WERI-Rb-1 (cell line): ENCODE data around the gene RARS1.
A peak's percentile ranks its signal among the peaks of the same experiment; 100 is the strongest.

Experiments
- DNase-seq: peaks from one replicate; pipeline ENCODE4 v3.0.0-alpha.2; 2020
- H3K27ac ChIP-seq: fragments of 250-450 bp; sonication (Bioruptor Pico); 2 replicates; pipeline ENCODE4 v1.5.1; 2020; ENCODE audit warnings: mild to moderate bottlenecking, moderate library complexity
- H3K27me3 ChIP-seq: fragments of 250-450 bp; sonication (Bioruptor Pico); 2 replicates; pipeline ENCODE4 v1.5.1; 2021; ENCODE audit warnings: mild to moderate bottlenecking, low read depth, moderate library complexity; ENCODE audit not compliant: insufficient read depth, severe bottlenecking
- H3K36me3 ChIP-seq: fragments of 250-450 bp; sonication (Bioruptor Pico); 2 replicates; pipeline ENCODE4 v1.5.1; 2020; ENCODE audit warnings: mild to moderate bottlenecking, moderate library complexity
- H3K4me3 ChIP-seq: 2 replicates; pipeline ENCODE4 v1.5.1; 2011; ENCODE audit warnings: low read depth, mild to moderate bottlenecking, control low read depth, low read length
- H3K9me3 ChIP-seq: fragments of 250-450 bp; sonication (Bioruptor Pico); 2 replicates; pipeline ENCODE4 v1.5.1; 2021; ENCODE audit warnings: mild to moderate bottlenecking, moderate library complexity; ENCODE audit not compliant: severe bottlenecking
- CTCF ChIP-seq: IDR thresholded peaks from 2 replicates; pipeline ENCODE4 v1.5.1; 2011; ENCODE audit warnings: low read depth, mild to moderate bottlenecking, control low read depth, inconsistent platforms, low read length

Gene RARS1

GRCh38 chr5:168447808-168448207 is 38.5 kb upstream of the RARS1 start:
- Histone ChIP-seq H3K4me3 (no peak overlapping the region), H3K27me3 (no peaks in the 10 kb centered on the region), H3K27ac (peak overlapping the region; percentile 36; the same call in 1 of the 2 replicates), H3K36me3 (peaks cover 28% of the 10 kb centered on the region), H3K9me3 (no peaks in the 10 kb centered on the region)
- DNase-seq = no peak
- no peak for TF ChIP-seq CTCF

DNA sequence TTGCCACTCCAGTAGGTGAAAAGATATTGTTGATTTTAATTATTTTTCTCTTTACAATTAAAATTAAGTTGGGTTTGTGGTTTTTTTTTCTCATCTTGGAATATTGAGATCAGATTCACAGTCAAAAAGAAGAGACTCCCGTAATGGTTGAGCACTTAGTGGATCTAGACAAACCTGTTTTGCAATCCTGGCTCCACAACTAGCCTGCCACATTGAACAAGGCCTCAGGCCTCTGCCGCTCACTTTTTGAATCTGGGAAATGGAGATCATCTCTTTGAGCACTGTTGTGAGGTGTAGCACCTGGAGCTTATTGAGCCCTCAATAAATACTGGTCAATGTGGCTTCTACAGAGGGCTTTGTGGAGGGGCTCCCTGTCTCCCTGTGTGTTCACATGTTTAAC is 37.1 kb upstream of the RARS1 start:
- peaks cover 21% of the 10 kb centered on the region for H3K36me3 ChIP-seq
- H3K27me3 ChIP-seq = no peaks in the 10 kb centered on the region
- no peak for TF ChIP-seq CTCF
- no peak for DNase-seq
- no peak overlapping the region for H3K27ac ChIP-seq
- H3K4me3 ChIP-seq = no peak overlapping the region
- H3K9me3 ChIP-seq = no peaks in the 10 kb centered on the region

DNA sequence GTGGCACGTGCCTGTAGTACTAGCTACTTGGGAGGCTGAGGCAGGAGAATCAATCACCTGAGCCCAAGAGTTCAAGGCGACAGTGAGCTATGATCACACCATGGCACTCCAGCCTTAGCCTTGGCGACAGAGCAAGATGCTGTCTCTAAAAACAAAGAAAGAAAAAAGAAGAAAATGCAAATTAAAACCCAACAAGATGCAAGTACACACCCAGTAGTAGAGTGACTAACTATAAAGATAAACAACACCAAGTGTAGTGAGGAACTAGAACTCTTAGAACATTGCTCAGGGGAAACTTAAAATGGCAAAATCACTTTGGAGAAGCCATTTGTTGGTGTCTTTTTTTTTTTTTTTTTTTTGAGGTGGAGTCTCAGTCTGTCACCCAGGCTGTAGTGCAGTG is 34.7 kb upstream of the RARS1 start:
- TF ChIP-seq CTCF = no peak
- Histone ChIP-seq H3K9me3 (no peaks in the 10 kb centered on the region), H3K36me3 (peaks cover 31% of the 10 kb centered on the region), H3K4me3 (no peak overlapping the region), H3K27ac (no peak overlapping the region), H3K27me3 (no peaks in the 10 kb centered on the region)
- DNase-seq = no peak

GRCh38 chr5:168455201-168455600 is 31.1 kb upstream of the RARS1 start:
- Histone ChIP-seq H3K4me3 (no peak overlapping the region), H3K9me3 (no peaks in the 10 kb centered on the region), H3K36me3 (peaks cover 56% of the 10 kb centered on the region), H3K27me3 (no peaks in the 10 kb centered on the region), H3K27ac (no peak overlapping the region)
- no peak for DNase-seq
- no peak for TF ChIP-seq CTCF

DNA sequence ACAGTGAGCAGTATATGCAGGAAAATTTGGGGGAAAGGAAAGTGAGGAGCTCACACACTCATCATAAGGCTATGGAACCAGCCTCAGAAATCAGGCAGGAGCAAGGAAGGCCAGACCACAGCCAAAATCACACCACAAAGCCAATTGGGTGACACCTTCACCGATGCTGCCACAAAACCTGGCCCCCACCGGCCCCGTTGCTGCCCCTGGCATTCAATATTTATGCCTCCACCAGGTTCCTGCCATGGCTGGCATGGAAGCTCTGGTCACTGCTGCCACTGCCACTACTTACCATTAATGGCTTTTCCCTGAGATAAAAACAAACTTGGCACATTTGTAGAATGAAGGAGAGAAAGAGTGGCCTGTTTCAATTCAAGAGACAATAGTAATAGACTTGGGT is 28.7 kb upstream of the RARS1 start:
- Histone ChIP-seq H3K27me3 (no peaks in the 10 kb centered on the region), H3K4me3 (no peak overlapping the region), H3K27ac (no peak overlapping the region), H3K36me3 (peaks cover 65% of the 10 kb centered on the region), H3K9me3 (no peaks in the 10 kb centered on the region)
- TF ChIP-seq CTCF = no peak
- DNase-seq = no peak

GRCh38 chr5:168460606-168461005 is 25.7 kb upstream of the RARS1 start:
- Histone ChIP-seq H3K27ac (no peak overlapping the region), H3K9me3 (no peaks in the 10 kb centered on the region), H3K27me3 (no peaks in the 10 kb centered on the region), H3K4me3 (no peak overlapping the region), H3K36me3 (peaks cover 72% of the 10 kb centered on the region)
- no peak for TF ChIP-seq CTCF
- no peak for DNase-seq
